GM12878 (cell line): ENCODE results near the gene PTGR3. TPM values are rescaled to one million over a fixed set of nuclear protein-coding genes. Genes with fewer than 3 reads are reported as not detected.

ENCODE experiments used
- ATAC-seq: fragments of 200-7000 bp; cut with Tn5 transposase; 3 replicates; pipeline ENCODE4 v1.9.1; 2020; ENCODE audit warnings: mild to moderate bottlenecking, moderate library complexity
- BruUV-seq: library from RNA; stranded (reverse); fragments of 400-500 nt; replicated peaks from 2 replicates; lab custom pipeline; 2021; lab: Mats Ljungman, UMichigan
- CTCF ChIA-PET: fragments of 300-600 bp; sonication (Branson Sonifier 250); formaldehyde crosslinking; extraction: SDS; loops from one replicate; lab custom pipeline; 2021; ENCODE audit warnings: inconsistent platforms; lab: Yijun Ruan, JAX
- POLR2A ChIA-PET: fragments of 350-600 bp; formaldehyde crosslinking; extraction: SDS; loops from one replicate; lab custom pipeline; 2021; ENCODE audit warnings: inconsistent platforms; lab: Charles Lee
- RAD21 ChIA-PET: fragments of 300-600 bp; sonication (Branson Sonifier 250); formaldehyde crosslinking; loops from one replicate; lab custom pipeline; 2023; ENCODE audit warnings: antibody characterized with exemption; ENCODE audit not compliant: unreplicated experiment; lab: Charles Lee
- SMC1A ChIA-PET: fragments of 300-600 bp; sonication (Branson Sonifier 250); formaldehyde crosslinking; loops from one replicate; lab custom pipeline; 2023; ENCODE audit not compliant: unreplicated experiment, uncharacterized antibody; lab: Charles Lee
- DNase-seq: peaks from one replicate; pipeline ENCODE4 v3.0.0-alpha.2; 2011; ENCODE audit warnings: low read depth, low spot score
- FAIRE-seq: peaks from 3 replicates; lab custom pipeline; 2011; peaks lifted over from hg19 to GRCh38; lab: Jason Lieb, UNC
- H2AFZ ChIP-seq: 2 replicates; pipeline ENCODE4 v1.6.0; 2011; ENCODE audit warnings: low read depth, low read length, control low read depth; ENCODE audit not compliant: control insufficient read depth
- H3K27ac ChIP-seq: 2 replicates; pipeline ENCODE4 v1.5.1; 2011; ENCODE audit warnings: control low read depth; ENCODE audit not compliant: control insufficient read depth, insufficient read depth
- H3K27me3 ChIP-seq, 2 experiments: replicated peaks in 1 of 2; 2 replicates each; pipeline versions ENCODE4 v1.6.0 to v1.6.1; 2011; ENCODE audit warnings: low read length in 1 of 2; ENCODE audit not compliant: control insufficient read depth in 2 of 2, insufficient read depth in 2 of 2
- H3K36me3 ChIP-seq, 2 experiments: 2 replicates each; pipeline ENCODE4 v1.5.1; 2011; ENCODE audit warnings: low read length in 1 of 2; ENCODE audit not compliant: control insufficient read depth in 2 of 2, insufficient read depth in 2 of 2
- H3K4me1 ChIP-seq: 2 replicates; pipeline ENCODE4 v1.6.1; 2011; ENCODE audit warnings: mild to moderate bottlenecking, low read length, moderate library complexity, mixed read lengths; ENCODE audit not compliant: control insufficient read depth, insufficient read depth
- H3K4me2 ChIP-seq: 2 replicates; pipeline ENCODE4 v1.6.0; 2011; ENCODE audit warnings: control low read depth; ENCODE audit not compliant: control insufficient read depth, insufficient read depth
- H3K4me3 ChIP-seq: fragments of 200-600 bp; sonication (generic); 2 replicates; pipeline ENCODE4 v1.5.1; 2016
- H3K79me2 ChIP-seq: 2 replicates; pipeline ENCODE4 v1.6.0; 2011; ENCODE audit warnings: low read length; ENCODE audit not compliant: control insufficient read depth, insufficient read depth
- H3K9ac ChIP-seq: 2 replicates; pipeline ENCODE4 v1.8.0; 2011; ENCODE audit warnings: low read length, control low read depth, mixed read lengths; ENCODE audit not compliant: control insufficient read depth, insufficient read depth
- H3K9me3 ChIP-seq: replicated peaks from 3 replicates; pipeline ENCODE4 v1.5.1; 2011; ENCODE audit warnings: mild to moderate bottlenecking, low read length; ENCODE audit not compliant: control insufficient read depth, insufficient read depth
- H4K20me1 ChIP-seq: 2 replicates; pipeline ENCODE4 v1.6.0; 2011; ENCODE audit not compliant: control insufficient read depth, insufficient read depth
- BHLHE40 ChIP-seq, 2 experiments: fragments of 450-650 bp in 1 of 2; IDR thresholded peaks; 2 replicates each; pipeline ENCODE4 v1.6.1; 2011 to 2017; ENCODE audit warnings: low read depth in 2 of 2, borderline replicate concordance in 1 of 2, improper control_type of control experiment in 1 of 2, low read length in 1 of 2, mild to moderate bottlenecking in 1 of 2
- CREB1 ChIP-seq: IDR thresholded peaks from 2 replicates; pipeline ENCODE4 v1.6.1; 2012; ENCODE audit warnings: low read depth, mild to moderate bottlenecking, inconsistent platforms
- CTCF ChIP-seq, 3 experiments: IDR thresholded peaks in 2 of 3; conservative IDR thresholded peaks in 1 of 3; 2 replicates each; pipeline ENCODE4 v1.5.1; 2011; ENCODE audit warnings: low read depth in 3 of 3, low read length in 3 of 3, mild to moderate bottlenecking in 3 of 3, control low read depth in 2 of 3, moderate library complexity in 2 of 3, inconsistent platforms in 1 of 3, mixed read lengths in 1 of 3; ENCODE audit not compliant: control insufficient read depth in 2 of 3, insufficient read depth in 1 of 3; ENCODE audit errors: extremely low read depth in 1 of 3
- E2F4 ChIP-seq: IDR thresholded peaks from 2 replicates; pipeline ENCODE4 v1.6.1; 2012; ENCODE audit warnings: low read depth, low read length, improper control_type of control experiment
- EED ChIP-seq: sonication (generic); IDR thresholded peaks from 2 replicates; pipeline ENCODE4 v1.6.1; 2016; ENCODE audit warnings: antibody characterized with exemption, low read depth
- GABPA ChIP-seq: IDR thresholded peaks from 2 replicates; pipeline ENCODE4 v1.6.1; 2014; ENCODE audit warnings: antibody characterized with exemption, low read depth, mild to moderate bottlenecking, inconsistent platforms
- HCFC1 ChIP-seq: fragments of 150-350 bp; IDR thresholded peaks from 2 replicates; pipeline ENCODE4 v1.6.1; 2014; ENCODE audit warnings: low read length
- JUNB ChIP-seq: IDR thresholded peaks from 2 replicates; pipeline ENCODE4 v1.6.1; 2016; ENCODE audit warnings: antibody characterized with exemption, mild to moderate bottlenecking
- JUND ChIP-seq: IDR thresholded peaks from 2 replicates; pipeline ENCODE4 v1.6.1; 2012; ENCODE audit warnings: low read depth, mild to moderate bottlenecking, low read length, improper control_type of control experiment, moderate library complexity
- POU2F2 ChIP-seq: IDR thresholded peaks from 3 replicates; pipeline ENCODE4 v1.6.1; 2011; ENCODE audit warnings: low read depth, mild to moderate bottlenecking, low read length, borderline replicate concordance
- RCOR1 ChIP-seq: conservative IDR thresholded peaks from 2 replicates; pipeline ENCODE4 v1.6.1; 2012; ENCODE audit warnings: low read depth, low read length, improper control_type of control experiment
- TCF3 ChIP-seq: IDR thresholded peaks from 2 replicates; pipeline ENCODE4 v1.6.1; 2012; ENCODE audit warnings: low read depth, mild to moderate bottlenecking, low read length, borderline replicate concordance; ENCODE audit not compliant: insufficient read depth
- ZNF274 ChIP-seq: IDR thresholded peaks from one replicate; pipeline ENCODE4 v1.8.0; 2011; ENCODE audit not compliant: insufficient read length, insufficient read depth
- ZNF592 ChIP-seq: fragments of 450-650 bp; IDR thresholded peaks from 2 replicates; pipeline ENCODE4 v1.6.1; 2017; ENCODE audit warnings: mild to moderate bottlenecking, moderate library complexity
- WGBS: methylation state at CpG from one replicate; pipeline ENCODE4 v1.1.6; 2016; ENCODE audit warnings: low lambda C conversion rate; ENCODE audit not compliant: insufficient replicate concordance, insufficient coverage; ENCODE audit errors: missing lambda C conversion rate; 5-methylcytosine and 5-hydroxymethylcytosine counted together
- in situ Hi-C: fragments of 300-500 bp; cut with MboI; formaldehyde crosslinking; loops from 9 replicates; pipeline ENCODE4 v1.14.3; 2018; ENCODE audit warnings: mixed read lengths
- intact Hi-C: fragments of 100-400 bp; cut with micrococcal nuclease; formaldehyde crosslinking; loops from one replicate; pipeline ENCODE4 v1.14.2; 2022; ENCODE audit not compliant: unreplicated experiment
- polyA plus RNA-seq, 11 experiments: library from polyadenylated mRNA; depleted of rRNA in 4 of 11; unstranded in 6 of 11; stranded (reverse) in 5 of 11; fragments of >200 nt; fragmentation: Nextera tagmentation in 4 of 11; fragmentation: Illumina TruSeq in 1 of 11; extraction: Ambion mirVana in 4 of 11; extraction: Trizol in 1 of 11; gene quantifications; 1 replicate in 1 of 11; 2 replicates in 10 of 11; pipeline versions ENCODE4 v1.2.1 to v1.2.3, GENCODE V29; 2011 to 2016; ENCODE audit warnings: inconsistent platforms in 2 of 11, missing spikeins in 2 of 11, low read depth in 1 of 11
- total RNA-seq, 4 experiments: library from RNA; depleted of rRNA in 3 of 4; stranded (reverse); fragments of >200 nt in 3 of 4; fragmentation: Illumina TruSeq in 1 of 4; extraction: Trizol in 1 of 4; gene quantifications; 2 replicates each; pipeline versions ENCODE4 v1.2.1 to v1.2.3, GENCODE V29; 2013 to 2021
- TF ChIP-seq, protein P1 (sequence below): fragments of 450-650 bp; IDR thresholded peaks from 2 replicates; pipeline ENCODE4 v1.6.1; 2014; ENCODE audit warnings: mild to moderate bottlenecking
- TF ChIP-seq, protein P2 (sequence below): IDR thresholded peaks from 2 replicates; pipeline ENCODE4 v1.6.1; 2011; ENCODE audit warnings: borderline replicate concordance, low read depth, mild to moderate bottlenecking, moderate library complexity, mixed read lengths, low read length; ENCODE audit not compliant: insufficient read depth; ENCODE audit errors: extremely low read length

Gene PTGR3
- total and polyA plus RNA-seq, 10 of the 15 experiments (the other 5 are each of a cell fraction or from before 2014, with no cell fraction given) = 6.2 to 69.8 (median 21.9) TPM

DNA sequence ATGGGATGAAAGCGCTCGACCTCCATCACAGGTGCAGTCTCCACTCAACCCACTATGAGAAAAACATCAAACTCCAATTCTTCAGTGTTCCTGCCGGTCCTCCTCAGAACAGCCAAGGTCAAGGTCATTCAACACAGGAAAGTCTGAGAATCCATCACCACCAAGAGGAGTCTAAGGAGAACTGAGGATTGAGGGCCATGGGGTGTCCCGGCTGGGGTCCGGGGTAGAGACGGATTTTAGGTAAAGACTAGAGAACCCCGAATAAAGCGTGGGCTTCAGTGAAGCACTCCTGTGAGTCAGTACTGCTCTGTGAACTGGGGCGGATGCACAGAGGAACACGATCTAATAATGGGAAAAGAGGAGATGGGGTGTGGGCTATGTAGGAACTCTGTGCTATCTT, 41.8 kb downstream of the PTGR3 start:
- BruUV-seq = no TSS peak
- H3K27ac ChIP-seq = no peak overlapping the region
- ATAC-seq (no peak), DNase-seq (no peak), FAIRE-seq (no peak)
- 75% methylated on average over 10 of the region's 10 CpGs for WGBS
- TF ChIP-seq ZNF592 = no peak
- no peak for TF ChIP-seq E2F4
- TF ChIP-seq TCF3 = no peak
- no peak for TF ChIP-seq BHLHE40 (IDR thresholded peaks at IDR 0.05; ENCODE audit: borderline replicate concordance in 1 of 2, low read depth in 2 of 2, low read length in 1 of 2)
- no peak for TF ChIP-seq GABPA
- no peak for TF ChIP-seq CTCF (IDR thresholded peaks at IDR 0.05 in 2 of 3, conservative IDR thresholded peaks at IDR 0.05 in 1 of 3; ENCODE audit: control insufficient read depth in 2 of 3, extremely low read depth in 1 of 3, insufficient read depth in 1 of 3, low read depth in 3 of 3, low read length in 3 of 3)
- TF ChIP-seq CREB1 = no peak
- no peak for TF ChIP-seq HCFC1
- TF ChIP-seq, protein P1, sequence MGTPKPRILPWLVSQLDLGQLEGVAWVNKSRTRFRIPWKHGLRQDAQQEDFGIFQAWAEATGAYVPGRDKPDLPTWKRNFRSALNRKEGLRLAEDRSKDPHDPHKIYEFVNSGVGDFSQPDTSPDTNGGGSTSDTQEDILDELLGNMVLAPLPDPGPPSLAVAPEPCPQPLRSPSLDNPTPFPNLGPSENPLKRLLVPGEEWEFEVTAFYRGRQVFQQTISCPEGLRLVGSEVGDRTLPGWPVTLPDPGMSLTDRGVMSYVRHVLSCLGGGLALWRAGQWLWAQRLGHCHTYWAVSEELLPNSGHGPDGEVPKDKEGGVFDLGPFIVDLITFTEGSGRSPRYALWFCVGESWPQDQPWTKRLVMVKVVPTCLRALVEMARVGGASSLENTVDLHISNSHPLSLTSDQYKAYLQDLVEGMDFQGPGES = no peak
- no peak for TF ChIP-seq EED
- TF ChIP-seq POU2F2 = no peak
- TF ChIP-seq ZNF274 = no peak
- TF ChIP-seq JUND = no peak
- TF ChIP-seq RCOR1 = no peak
- TF ChIP-seq, protein P2, sequence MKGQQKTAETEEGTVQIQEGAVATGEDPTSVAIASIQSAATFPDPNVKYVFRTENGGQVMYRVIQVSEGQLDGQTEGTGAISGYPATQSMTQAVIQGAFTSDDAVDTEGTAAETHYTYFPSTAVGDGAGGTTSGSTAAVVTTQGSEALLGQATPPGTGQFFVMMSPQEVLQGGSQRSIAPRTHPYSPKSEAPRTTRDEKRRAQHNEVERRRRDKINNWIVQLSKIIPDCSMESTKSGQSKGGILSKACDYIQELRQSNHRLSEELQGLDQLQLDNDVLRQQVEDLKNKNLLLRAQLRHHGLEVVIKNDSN = no peak
- TF ChIP-seq JUNB = no peak
- RAD21 ChIA-PET = no interaction called here
- no peaks in the 10 kb centered on the region for H4K20me1 ChIP-seq
- no peaks in the 10 kb centered on the region for H3K4me1 ChIP-seq
- intact Hi-C loops = no loop called here
- no peaks in the 10 kb centered on the region for H3K9me3 ChIP-seq
- SMC1A ChIA-PET = no interaction called here
- H2AFZ ChIP-seq = no peak overlapping the region
- H3K27me3 ChIP-seq = no peaks in the 10 kb centered on the region
- H3K4me2 ChIP-seq = no peak overlapping the region
- POLR2A ChIA-PET = no interaction called here
- H3K4me3 ChIP-seq = no peak overlapping the region
- no peaks in the 10 kb centered on the region for H3K79me2 ChIP-seq
- no peak overlapping the region for H3K9ac ChIP-seq
- H3K36me3 ChIP-seq = no peaks in the 10 kb centered on the region
- in situ Hi-C loops = no loop called here
- CTCF ChIA-PET = no interaction called here
